ENCODE results near the gene ASAH2B. TPM values are rescaled to one million over a fixed set of nuclear protein-coding genes. Genes with fewer than 3 reads are reported as not detected.
"Not testable (repeated sequence)": the region's sequence is repeated elsewhere in the genome, so short reads cannot be mapped to it uniquely, and the experiment has no call there.

The ASAH2B gene
- total and polyA plus RNA-seq, 2 of the 4 experiments (the other 2 are of a cell fraction): 3.7 to 5.0 TPM

- intact Hi-C loops (cut with micrococcal nuclease); H3K4me3 ChIP-seq (ENCODE audit: insufficient read depth, low read depth, low read length); H3K27ac ChIP-seq (ENCODE audit: insufficient read depth, low read length); H3K4ac ChIP-seq (ENCODE audit: low read depth, low read length); H2BK120ac ChIP-seq (ENCODE audit: low read depth, low read length); POLR2A ChIA-PET (ENCODE audit: unreplicated experiment); DNase-seq; H3K9ac ChIP-seq (ENCODE audit: low read depth, low read length); in situ Hi-C loops (cut with MboI; ENCODE audit: low sequenced_read_pairs); H2BK5ac ChIP-seq (ENCODE audit: low read depth, low read length, poor library complexity, severe bottlenecking); H4K20me1 ChIP-seq (ENCODE audit: insufficient read depth, low read length); H3K79me1 ChIP-seq (ENCODE audit: low read depth in 1 of 2, low read length in 2 of 2); H3K4me2 ChIP-seq (ENCODE audit: low read depth, low read length); H2BK15ac ChIP-seq (ENCODE audit: low read depth, low read length); H3K4me1 ChIP-seq (ENCODE audit: control insufficient read depth, insufficient read depth, low read length); H2AK9ac ChIP-seq (replicated peaks; ENCODE audit: low read depth, low read length, poor library complexity); H3K56ac ChIP-seq (ENCODE audit: extremely low read depth, insufficient read depth, low read length); H3K36me3 ChIP-seq (ENCODE audit: control insufficient read depth, insufficient read depth, low read length); H3K18ac ChIP-seq (ENCODE audit: low read depth, low read length); H3K14ac ChIP-seq (replicated peaks; ENCODE audit: low read depth, low read length); dilution Hi-C loops (cut with HindIII; ENCODE audit: low sequenced_read_pairs, unreplicated experiment); H4K91ac ChIP-seq (ENCODE audit: insufficient read depth, low read depth, low read length); H3K9me3 ChIP-seq (ENCODE audit: control insufficient read depth, insufficient read depth, low read length); H4K5ac ChIP-seq (ENCODE audit: low read depth, low read length); H3K27me3 ChIP-seq (ENCODE audit: control insufficient read depth, insufficient read depth, low read length); H3K23ac ChIP-seq (ENCODE audit: low read depth, low read length); H2BK20ac ChIP-seq (ENCODE audit: low read depth, low read length); H4K8ac ChIP-seq (ENCODE audit: low read depth in 2 of 2, low read length in 2 of 2); H3K9me1 ChIP-seq (ENCODE audit: insufficient read depth, low read length); H2AFZ ChIP-seq (replicated peaks; ENCODE audit: low read length, poor library complexity); CTCF ChIA-PET; BruUV-seq (replicated peaks); H2AK5ac ChIP-seq (ENCODE audit: low read depth, low read length); ATAC-seq (ENCODE audit: low read depth): not testable (repeated sequence)
- no CpG with 5 or more reads among the region's 3 CpGs for WGBS, 2 experiments (ENCODE audit: extremely low coverage in 2 of 2, insufficient read length in 1 of 2)
These were observed 32.3 kb downstream of the ASAH2B start for GRCh38 chr10:50772042-50772441.

- POLR2A ChIA-PET (ENCODE audit: unreplicated experiment); H2AK5ac ChIP-seq (ENCODE audit: low read depth, low read length); H3K27me3 ChIP-seq (ENCODE audit: control insufficient read depth, insufficient read depth, low read length); H3K36me3 ChIP-seq (ENCODE audit: control insufficient read depth, insufficient read depth, low read length); H2BK5ac ChIP-seq (ENCODE audit: low read depth, low read length, poor library complexity, severe bottlenecking); H3K9me1 ChIP-seq (ENCODE audit: insufficient read depth, low read length); H3K27ac ChIP-seq (ENCODE audit: insufficient read depth, low read length); H3K4me2 ChIP-seq (ENCODE audit: low read depth, low read length); H4K8ac ChIP-seq (ENCODE audit: low read depth in 2 of 2, low read length in 2 of 2); dilution Hi-C loops (cut with HindIII; ENCODE audit: low sequenced_read_pairs, unreplicated experiment); H4K20me1 ChIP-seq (ENCODE audit: insufficient read depth, low read length); CTCF ChIA-PET; H2BK15ac ChIP-seq (ENCODE audit: low read depth, low read length); H2BK120ac ChIP-seq (ENCODE audit: low read depth, low read length); H3K79me1 ChIP-seq (ENCODE audit: low read depth in 1 of 2, low read length in 2 of 2); H3K56ac ChIP-seq (ENCODE audit: extremely low read depth, insufficient read depth, low read length); H3K9ac ChIP-seq (ENCODE audit: low read depth, low read length); H2AFZ ChIP-seq (replicated peaks; ENCODE audit: low read length, poor library complexity); H3K9me3 ChIP-seq (ENCODE audit: control insufficient read depth, insufficient read depth, low read length); H3K23ac ChIP-seq (ENCODE audit: low read depth, low read length); DNase-seq; H3K4me1 ChIP-seq (ENCODE audit: control insufficient read depth, insufficient read depth, low read length); H4K91ac ChIP-seq (ENCODE audit: insufficient read depth, low read depth, low read length); H4K5ac ChIP-seq (ENCODE audit: low read depth, low read length); H2AK9ac ChIP-seq (replicated peaks; ENCODE audit: low read depth, low read length, poor library complexity); H3K4me3 ChIP-seq (ENCODE audit: insufficient read depth, low read depth, low read length); H3K14ac ChIP-seq (replicated peaks; ENCODE audit: low read depth, low read length); H3K18ac ChIP-seq (ENCODE audit: low read depth, low read length); BruUV-seq (replicated peaks); H2BK20ac ChIP-seq (ENCODE audit: low read depth, low read length); in situ Hi-C loops (cut with MboI; ENCODE audit: low sequenced_read_pairs); H3K4ac ChIP-seq (ENCODE audit: low read depth, low read length); intact Hi-C loops (cut with micrococcal nuclease): not testable (repeated sequence)
- no CpG with 5 or more reads among the region's 2 CpGs for WGBS, 2 experiments (ENCODE audit: extremely low coverage in 2 of 2, insufficient read length in 1 of 2)
- ATAC-seq (ENCODE audit: low read depth): peak; percentile 67
These were observed 35.1 kb downstream of the ASAH2B start for GRCh38 chr10:50774868-50775267.

Data from IMR-90 (cell line).